Upper lobe of right lung (tissue), 1 donor: ENCODE results near the gene MEIS2. TPM values are rescaled to one million over a fixed set of nuclear protein-coding genes. Genes with fewer than 3 reads are reported as not detected.

Source experiments
- ATAC-seq: fragments of 200-7000 bp; cut with Tn5 transposase; one replicate; pipeline ENCODE4 v1.9.1; 2020; ENCODE audit warnings: mild to moderate bottlenecking, moderate library complexity
- DNase-seq: peaks from one replicate; pipeline ENCODE4 v3.0.0-alpha.2; 2020
- H3K27ac ChIP-seq: fragments of 200-600 bp; one replicate; pipeline ENCODE4 v1.8.0; 2022
- H3K27me3 ChIP-seq: fragments of 200-600 bp; one replicate; pipeline ENCODE4 v1.8.0; 2022; ENCODE audit warnings: mild to moderate bottlenecking
- H3K36me3 ChIP-seq: fragments of 200-600 bp; one replicate; pipeline ENCODE4 v1.8.0; 2022
- H3K4me1 ChIP-seq: fragments of 200-600 bp; one replicate; pipeline ENCODE4 v1.8.0; 2022
- H3K4me3 ChIP-seq: fragments of 200-600 bp; one replicate; pipeline ENCODE4 v1.8.0; 2022; ENCODE audit warnings: mild to moderate bottlenecking
- H3K9me3 ChIP-seq: fragments of 200-600 bp; one replicate; pipeline ENCODE4 v1.8.0; 2022
- CTCF ChIP-seq: fragments of 200-600 bp; IDR thresholded peaks from one replicate; pipeline ENCODE4 v1.8.0; 2022; ENCODE audit warnings: antibody characterized with exemption
- intact Hi-C: fragments of 100-400 bp; cut with DNase I; formaldehyde crosslinking; loops from one replicate; pipeline ENCODE4 v1.11.0; 2022
- total RNA-seq: library from RNA; stranded (reverse); fragmentation: NEBNext Ultra II Directional; extraction: Animal tissue kit (Norgen Biotek cat#: 25700); gene quantifications from one replicate; pipeline ENCODE4 v1.2.1, GENCODE V29; 2021
- donor health status: DM: no; HTN: yes; CAD: no; lungs with severe emphysema.

Gene MEIS2
- total RNA-seq, 1 donor from 2014 or later, result 26.7 TPM

GRCh38 chr15:36966708-36967107 is 133.6 kb downstream of the MEIS2 start:
- H3K4me1 ChIP-seq, result no peaks in the 10 kb centered on the region
- no peak for TF ChIP-seq CTCF
- no peaks in the 10 kb centered on the region for H3K27me3 ChIP-seq
- H3K9me3 ChIP-seq, result no peaks in the 10 kb centered on the region
- no peak overlapping the region for H3K4me3 ChIP-seq
- intact Hi-C loops, result no loop called here
- no peaks in the 10 kb centered on the region for H3K36me3 ChIP-seq
- no peak overlapping the region for H3K27ac ChIP-seq
- no peak for ATAC-seq
- no peak for DNase-seq

GRCh38 chr15:36965570-36966342 is 134.6 kb downstream of the MEIS2 start:
- Histone ChIP-seq H3K9me3 (no peaks in the 10 kb centered on the region), H3K4me3 (no peak overlapping the region), H3K4me1 (no peaks in the 10 kb centered on the region), H3K36me3 (no peaks in the 10 kb centered on the region), H3K27me3 (no peaks in the 10 kb centered on the region), H3K27ac (no peak overlapping the region)
- no peak for DNase-seq
- intact Hi-C loops, result no loop called here
- no peak for ATAC-seq
- TF ChIP-seq CTCF, result no peak

- Histone ChIP-seq H3K9me3 (no peaks in the 10 kb centered on the region), H3K4me1 (peaks cover 2% of the 10 kb centered on the region), H3K27ac (no peak overlapping the region), H3K27me3 (no peaks in the 10 kb centered on the region), H3K36me3 (no peaks in the 10 kb centered on the region), H3K4me3 (no peak overlapping the region)
- intact Hi-C loops, result no loop called here
- ATAC-seq, result no peak
- no peak for DNase-seq
- no peak for TF ChIP-seq CTCF
These were observed 135.7 kb downstream of the MEIS2 start for GRCh38 chr15:36964626-36965025.

GRCh38 chr15:36961956-36962355 is 138.4 kb downstream of the MEIS2 start:
- ATAC-seq, result no peak
- no peak overlapping the region for H3K4me3 ChIP-seq
- TF ChIP-seq CTCF, result no peak
- DNase-seq, result no peak
- intact Hi-C loops, result no loop called here
- no peaks in the 10 kb centered on the region for H3K27me3 ChIP-seq
- H3K4me1 ChIP-seq, result peaks cover 2% of the 10 kb centered on the region
- no peak overlapping the region for H3K27ac ChIP-seq
- H3K36me3 ChIP-seq, result no peaks in the 10 kb centered on the region
- H3K9me3 ChIP-seq, result no peaks in the 10 kb centered on the region

GRCh38 chr15:36960947-36961227 is 139.5 kb downstream of the MEIS2 start:
- ATAC-seq, result no peak
- H3K4me3 ChIP-seq, result no peak overlapping the region
- TF ChIP-seq CTCF, result no peak

More at GRCh38 chr15:36960947-36961227, 139.5 kb downstream of the MEIS2 start:
- peaks cover 2% of the 10 kb centered on the region for H3K4me1 ChIP-seq
- no peak overlapping the region for H3K27ac ChIP-seq
- H3K9me3 ChIP-seq, result no peaks in the 10 kb centered on the region
- H3K36me3 ChIP-seq, result no peaks in the 10 kb centered on the region
- no peak for DNase-seq
- H3K27me3 ChIP-seq, result no peaks in the 10 kb centered on the region
- intact Hi-C loops, result no loop called here
